IMR-90 (cell line): ENCODE results near the gene TBC1D1. TPM values are rescaled to one million over a fixed set of nuclear protein-coding genes. Genes with fewer than 3 reads are reported as not detected.

ENCODE experiments used
- ATAC-seq: fragments of 200-7000 bp; cut with Tn5 transposase; 2 replicates; pipeline ENCODE4 v1.9.1; 2020; ENCODE audit warnings: low read depth, mild to moderate bottlenecking, moderate library complexity
- BruUV-seq: library from RNA; stranded (reverse); fragments of 400-500 nt; replicated peaks from 2 replicates; lab custom pipeline; 2021; lab: Mats Ljungman, UMichigan
- CTCF ChIA-PET: fragments of 300-600 bp; formaldehyde crosslinking; extraction: SDS; loops from one replicate; lab custom pipeline; 2021; ENCODE audit warnings: antibody characterized with exemption; lab: Yijun Ruan, JAX
- POLR2A ChIA-PET: fragments of 300-600 bp; sonication (Branson Sonifier 250); formaldehyde crosslinking; loops from one replicate; lab custom pipeline; 2022; ENCODE audit warnings: antibody characterized with exemption; ENCODE audit not compliant: unreplicated experiment; lab: Charles Lee
- DNase-seq: peaks from one replicate; pipeline ENCODE4 v3.0.0; 2013
- H2AFZ ChIP-seq: replicated peaks from 2 replicates; pipeline ENCODE3; 2013; ENCODE audit warnings: low read length, mild to moderate bottlenecking; ENCODE audit not compliant: poor library complexity
- H2AK5ac ChIP-seq: 2 replicates; pipeline ENCODE4 v1.6.1; 2013; ENCODE audit warnings: low read depth, low read length, inconsistent platforms
- H2AK9ac ChIP-seq: replicated peaks from 2 replicates; pipeline ENCODE3; 2013; ENCODE audit warnings: mild to moderate bottlenecking, low read depth, low read length, moderate library complexity; ENCODE audit not compliant: poor library complexity
- H2BK120ac ChIP-seq: 2 replicates; pipeline ENCODE4 v1.6.1; 2013; ENCODE audit warnings: low read depth, low read length, inconsistent platforms
- H2BK15ac ChIP-seq: 3 replicates; pipeline ENCODE4 v1.6.1; 2013; ENCODE audit warnings: low read depth, low read length, inconsistent platforms
- H2BK20ac ChIP-seq: 2 replicates; pipeline ENCODE4 v1.6.1; 2013; ENCODE audit warnings: low read depth, mild to moderate bottlenecking, inconsistent platforms, low read length, moderate library complexity
- H2BK5ac ChIP-seq: 2 replicates; pipeline ENCODE4 v1.6.1; 2013; ENCODE audit warnings: mild to moderate bottlenecking, low read depth, low read length, inconsistent platforms; ENCODE audit not compliant: poor library complexity, severe bottlenecking
- H3K14ac ChIP-seq: replicated peaks from 2 replicates; pipeline ENCODE4 v1.6.1; 2013; ENCODE audit warnings: low read depth, low read length, inconsistent platforms
- H3K18ac ChIP-seq: 2 replicates; pipeline ENCODE4 v1.6.1; 2013; ENCODE audit warnings: low read depth, low read length, control low read depth
- H3K23ac ChIP-seq: 2 replicates; pipeline ENCODE4 v1.6.1; 2013; ENCODE audit warnings: low read depth, low read length, inconsistent platforms
- H3K27ac ChIP-seq: 2 replicates; pipeline ENCODE4 v1.5.1; 2013; ENCODE audit warnings: mild to moderate bottlenecking, control low read depth, low read length; ENCODE audit not compliant: insufficient read depth
- H3K27me3 ChIP-seq: 2 replicates; pipeline ENCODE4 v1.6.1; 2013; ENCODE audit warnings: low read length; ENCODE audit not compliant: control insufficient read depth, insufficient read depth
- H3K36me3 ChIP-seq: 2 replicates; pipeline ENCODE4 v1.6.1; 2013; ENCODE audit warnings: low read length, mixed read lengths; ENCODE audit not compliant: control insufficient read depth, insufficient read depth
- H3K4ac ChIP-seq: 2 replicates; pipeline ENCODE4 v1.6.1; 2013; ENCODE audit warnings: low read depth, low read length, inconsistent platforms
- H3K4me1 ChIP-seq: 2 replicates; pipeline ENCODE4 v1.6.1; 2013; ENCODE audit warnings: low read length, mixed read lengths; ENCODE audit not compliant: control insufficient read depth, insufficient read depth
- H3K4me2 ChIP-seq: 2 replicates; pipeline ENCODE4 v1.6.1; 2013; ENCODE audit warnings: low read depth, mild to moderate bottlenecking, control low read depth, low read length, moderate library complexity
- H3K4me3 ChIP-seq: 2 replicates; pipeline ENCODE4 v1.5.1; 2013; ENCODE audit warnings: low read depth, mild to moderate bottlenecking, control low read depth, low read length, moderate library complexity; ENCODE audit not compliant: insufficient read depth
- H3K56ac ChIP-seq: 2 replicates; pipeline ENCODE4 v1.6.1; 2013; ENCODE audit warnings: low read length, inconsistent platforms; ENCODE audit not compliant: insufficient read depth; ENCODE audit errors: extremely low read depth
- H3K79me1 ChIP-seq, 2 experiments: 2 replicates each; pipeline ENCODE4 v1.6.1; 2013; ENCODE audit warnings: low read length in 2 of 2, inconsistent platforms in 1 of 2, low read depth in 1 of 2
- H3K9ac ChIP-seq: 2 replicates; pipeline ENCODE4 v1.6.1; 2013; ENCODE audit warnings: low read depth, low read length, control low read depth
- H3K9me1 ChIP-seq: 2 replicates; pipeline ENCODE4 v1.6.1; 2013; ENCODE audit warnings: low read length, inconsistent platforms; ENCODE audit not compliant: insufficient read depth
- H3K9me3 ChIP-seq: 2 replicates; pipeline ENCODE4 v1.6.1; 2013; ENCODE audit warnings: low read length; ENCODE audit not compliant: control insufficient read depth, insufficient read depth
- H4K20me1 ChIP-seq: 2 replicates; pipeline ENCODE4 v1.6.1; 2013; ENCODE audit warnings: low read length, inconsistent platforms; ENCODE audit not compliant: insufficient read depth
- H4K5ac ChIP-seq: 2 replicates; pipeline ENCODE4 v1.6.1; 2013; ENCODE audit warnings: mild to moderate bottlenecking, low read depth, low read length, control low read depth
- H4K8ac ChIP-seq, 2 experiments: 2 replicates each; pipeline ENCODE4 v1.6.1; 2013; ENCODE audit warnings: low read depth in 2 of 2, low read length in 2 of 2, control low read depth in 1 of 2, inconsistent platforms in 1 of 2
- H4K91ac ChIP-seq: 2 replicates; pipeline ENCODE4 v1.6.1; 2013; ENCODE audit warnings: low read depth, low read length, inconsistent platforms; ENCODE audit not compliant: insufficient read depth
- BHLHE40 ChIP-seq: fragments of 150-350 bp; IDR thresholded peaks from 2 replicates; pipeline ENCODE4 v1.6.1; 2016; ENCODE audit warnings: mild to moderate bottlenecking, low read depth, low read length
- CEBPB ChIP-seq: IDR thresholded peaks from 2 replicates; pipeline ENCODE4 v1.6.1; 2012; ENCODE audit warnings: low read depth, low read length, improper control_type of control experiment
- FOS ChIP-seq: fragments of 150-350 bp; IDR thresholded peaks from 2 replicates; pipeline ENCODE4 v1.6.1; 2016; ENCODE audit warnings: low read depth, low read length
- MAFK ChIP-seq: IDR thresholded peaks from 2 replicates; pipeline ENCODE4 v1.6.1; 2012; ENCODE audit warnings: low read depth, low read length, improper control_type of control experiment
- MAZ ChIP-seq: IDR thresholded peaks from 2 replicates; pipeline ENCODE4 v1.6.1; 2012; ENCODE audit warnings: low read depth, mild to moderate bottlenecking, low read length, improper control_type of control experiment, moderate library complexity, borderline replicate concordance
- MXI1 ChIP-seq: IDR thresholded peaks from 2 replicates; pipeline ENCODE4 v1.6.1; 2012; ENCODE audit warnings: low read depth, mild to moderate bottlenecking, low read length, moderate library complexity, borderline replicate concordance
- NFE2L2 ChIP-seq: fragments of 150-350 bp; IDR thresholded peaks from 2 replicates; pipeline ENCODE4 v1.6.1; 2016; ENCODE audit warnings: low read depth, mild to moderate bottlenecking, low read length
- POLR2A ChIP-seq: IDR thresholded peaks from 2 replicates; pipeline ENCODE4 v1.6.1; 2012; ENCODE audit warnings: mild to moderate bottlenecking, low read depth, low read length
- RAD21 ChIP-seq: IDR thresholded peaks from 2 replicates; pipeline ENCODE4 v1.6.1; 2012; ENCODE audit warnings: low read length, improper control_type of control experiment
- RCOR1 ChIP-seq: IDR thresholded peaks from 2 replicates; pipeline ENCODE4 v1.6.1; 2012; ENCODE audit warnings: mild to moderate bottlenecking, low read length, improper control_type of control experiment; ENCODE audit not compliant: insufficient replicate concordance
- RFX5 ChIP-seq: IDR thresholded peaks from 2 replicates; pipeline ENCODE4 v1.8.0; 2012; ENCODE audit warnings: low read depth, mild to moderate bottlenecking, low read length, moderate library complexity
- SMC3 ChIP-seq: fragments of 150-350 bp; IDR thresholded peaks from 2 replicates; pipeline ENCODE4 v1.6.1; 2016; ENCODE audit warnings: low read depth, mild to moderate bottlenecking, antibody characterized with exemption, low read length, moderate library complexity
- WGBS, 2 experiments: methylation state at CpG; one replicate each; pipeline versions ENCODE4 v1.1.5 to v1.1.7; 2013; ENCODE audit warnings: missing lambda C conversion rate in 2 of 2; ENCODE audit not compliant: insufficient read length in 1 of 2; ENCODE audit errors: extremely low coverage in 2 of 2; 5-methylcytosine and 5-hydroxymethylcytosine counted together
- dilution Hi-C: fragments of 300-500 bp; cut with HindIII; formaldehyde crosslinking; loops from one replicate; pipeline ENCODE4 v1.14.3; 2018; ENCODE audit warnings: low sequenced_read_pairs; ENCODE audit not compliant: unreplicated experiment
- in situ Hi-C: fragments of 300-500 bp; cut with MboI; formaldehyde crosslinking; loops from 3 replicates; pipeline ENCODE4 v1.14.3; 2019; ENCODE audit warnings: low sequenced_read_pairs, inconsistent platforms, mixed read lengths
- intact Hi-C: fragments of 100-400 bp; cut with micrococcal nuclease; formaldehyde crosslinking; loops from 2 replicates; pipeline ENCODE4 v1.10.0; 2022
- polyA plus RNA-seq, 3 experiments: library from polyadenylated mRNA; depleted of rRNA; stranded (reverse); fragments of >200 nt; gene quantifications; 2 replicates each; pipeline ENCODE4 v1.2.3, GENCODE V29; 2012; ENCODE audit warnings: low replicate concordance in 1 of 3
- total RNA-seq: library from RNA; depleted of rRNA; stranded (reverse); fragments of >200 nt; gene quantifications from 2 replicates; pipeline ENCODE4 v1.2.3, GENCODE V29; 2012
- TF ChIP-seq, protein P1 (sequence below): conservative IDR thresholded peaks from 2 replicates; pipeline ENCODE4 v1.5.1; 2012; ENCODE audit warnings: mild to moderate bottlenecking, low read depth, low read length, improper control_type of control experiment
- TF ChIP-seq, protein P2 (sequence below): fragments of 150-350 bp; IDR thresholded peaks from 2 replicates; pipeline ENCODE4 v1.6.1; 2016; ENCODE audit warnings: low read depth, mild to moderate bottlenecking, low read length, moderate library complexity, borderline replicate concordance

TBC1D1 gene
- total and polyA plus RNA-seq, 2 of the 4 experiments (the other 2 are of a cell fraction): 42.4 to 104 TPM

DNA sequence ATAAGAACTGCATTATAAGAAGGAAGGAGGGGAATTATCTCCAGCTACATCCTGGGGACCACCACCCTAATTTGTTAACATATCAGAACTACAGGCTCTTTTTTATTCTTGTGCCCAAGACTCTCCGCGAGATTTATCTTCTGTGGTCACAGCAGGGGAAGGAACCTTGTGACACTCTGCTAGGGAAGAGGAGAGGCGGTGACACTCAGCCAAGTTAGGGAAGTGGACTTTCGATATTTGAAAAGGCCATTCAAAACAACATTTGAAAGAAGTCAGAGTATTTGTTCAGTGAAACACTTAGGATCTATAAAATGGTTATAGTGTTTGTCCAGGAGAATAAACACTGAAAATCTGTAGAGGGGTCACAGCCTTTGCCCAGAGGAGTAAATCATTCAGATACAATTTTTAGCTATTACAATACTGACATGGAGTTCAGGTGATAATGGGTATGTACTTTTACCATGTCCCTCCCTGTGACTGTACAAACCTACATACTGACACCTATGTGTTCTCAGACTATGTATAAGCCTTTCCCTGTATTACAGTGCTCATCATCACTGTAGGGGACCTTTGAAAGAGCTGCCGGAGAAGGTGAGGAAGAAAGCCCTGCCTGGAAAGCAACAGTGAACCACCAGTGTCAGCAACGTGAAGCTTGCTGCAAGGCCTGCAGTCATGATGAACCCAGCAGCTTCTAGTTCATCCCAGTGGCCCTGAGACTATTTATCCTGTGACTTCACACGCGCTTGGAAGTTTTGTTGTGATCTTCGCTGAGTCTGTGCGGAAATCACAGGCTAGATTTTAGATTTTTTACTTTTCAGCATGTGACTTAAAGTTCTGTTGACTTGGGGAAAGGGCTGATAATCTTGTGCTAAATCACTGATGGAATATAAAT is 60.8 kb downstream of the TBC1D1 start:
- Histone ChIP-seq H2BK120ac (no peak overlapping the region), H2AK9ac (no peak overlapping the region), H3K4me1 (no peaks in the 10 kb centered on the region; the same call in 1 of the 2 replicates), H3K23ac (no peak overlapping the region), H4K8ac (no peak overlapping the region), H3K9me3 (no peaks in the 10 kb centered on the region), H4K5ac (no peak overlapping the region), H3K4ac (no peak overlapping the region), H3K36me3 (no peaks in the 10 kb centered on the region), H3K27ac (no peak overlapping the region), H3K4me2 (no peak overlapping the region), H2BK15ac (no peak overlapping the region), H3K9ac (no peak overlapping the region), H2BK20ac (no peak overlapping the region), H3K9me1 (peaks cover 8% of the 10 kb centered on the region; the same call in 1 of the 2 replicates), H2AFZ (no peak overlapping the region), H4K91ac (no peak overlapping the region), H3K79me1 (no peaks in the 10 kb centered on the region), H3K4me3 (no peak overlapping the region), H3K14ac (no peak overlapping the region), H2BK5ac (no peak overlapping the region), H3K56ac (no peak overlapping the region), H3K27me3 (peaks cover 22% of the 10 kb centered on the region), H3K18ac (no peak overlapping the region), H2AK5ac (no peak overlapping the region), H4K20me1 (peaks cover 5% of the 10 kb centered on the region; the same call in 1 of the 2 replicates)
- WGBS, 2 experiments: no CpG with 5 or more reads among the region's 10 CpGs
- intact Hi-C loops: no loop called here
- in situ Hi-C loops: no loop called here
- CTCF ChIA-PET: no interaction called here
- DNase-seq: no peak
- no peak for ATAC-seq
- POLR2A ChIA-PET: no interaction called here
- no TSS peak for BruUV-seq
- dilution Hi-C loops: no loop called here
- no peak for TF ChIP-seq RAD21
- TF ChIP-seq, protein P1, sequence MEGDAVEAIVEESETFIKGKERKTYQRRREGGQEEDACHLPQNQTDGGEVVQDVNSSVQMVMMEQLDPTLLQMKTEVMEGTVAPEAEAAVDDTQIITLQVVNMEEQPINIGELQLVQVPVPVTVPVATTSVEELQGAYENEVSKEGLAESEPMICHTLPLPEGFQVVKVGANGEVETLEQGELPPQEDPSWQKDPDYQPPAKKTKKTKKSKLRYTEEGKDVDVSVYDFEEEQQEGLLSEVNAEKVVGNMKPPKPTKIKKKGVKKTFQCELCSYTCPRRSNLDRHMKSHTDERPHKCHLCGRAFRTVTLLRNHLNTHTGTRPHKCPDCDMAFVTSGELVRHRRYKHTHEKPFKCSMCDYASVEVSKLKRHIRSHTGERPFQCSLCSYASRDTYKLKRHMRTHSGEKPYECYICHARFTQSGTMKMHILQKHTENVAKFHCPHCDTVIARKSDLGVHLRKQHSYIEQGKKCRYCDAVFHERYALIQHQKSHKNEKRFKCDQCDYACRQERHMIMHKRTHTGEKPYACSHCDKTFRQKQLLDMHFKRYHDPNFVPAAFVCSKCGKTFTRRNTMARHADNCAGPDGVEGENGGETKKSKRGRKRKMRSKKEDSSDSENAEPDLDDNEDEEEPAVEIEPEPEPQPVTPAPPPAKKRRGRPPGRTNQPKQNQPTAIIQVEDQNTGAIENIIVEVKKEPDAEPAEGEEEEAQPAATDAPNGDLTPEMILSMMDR: no peak
- no peak for TF ChIP-seq NFE2L2
- TF ChIP-seq, protein P2, sequence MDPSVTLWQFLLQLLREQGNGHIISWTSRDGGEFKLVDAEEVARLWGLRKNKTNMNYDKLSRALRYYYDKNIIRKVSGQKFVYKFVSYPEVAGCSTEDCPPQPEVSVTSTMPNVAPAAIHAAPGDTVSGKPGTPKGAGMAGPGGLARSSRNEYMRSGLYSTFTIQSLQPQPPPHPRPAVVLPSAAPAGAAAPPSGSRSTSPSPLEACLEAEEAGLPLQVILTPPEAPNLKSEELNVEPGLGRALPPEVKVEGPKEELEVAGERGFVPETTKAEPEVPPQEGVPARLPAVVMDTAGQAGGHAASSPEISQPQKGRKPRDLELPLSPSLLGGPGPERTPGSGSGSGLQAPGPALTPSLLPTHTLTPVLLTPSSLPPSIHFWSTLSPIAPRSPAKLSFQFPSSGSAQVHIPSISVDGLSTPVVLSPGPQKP: no peak
- no peak for TF ChIP-seq BHLHE40
- no peak for TF ChIP-seq MAZ
- no peak for TF ChIP-seq RFX5
- no peak for TF ChIP-seq MXI1
- no peak for TF ChIP-seq FOS
- TF ChIP-seq CEBPB: no peak
- TF ChIP-seq RCOR1: no peak
- TF ChIP-seq SMC3: no peak
- no peak for TF ChIP-seq MAFK
- no peak for TF ChIP-seq POLR2A
